Neural cell (in vitro differentiated cells): ENCODE data around the gene BCAP31. TPM values are rescaled to one million over a fixed set of nuclear protein-coding genes. Genes with fewer than 3 reads are reported as not detected.
"Not testable (repeated sequence)": the region's sequence is repeated elsewhere in the genome, so short reads cannot be mapped to it uniquely, and the experiment has no call there.

ENCODE experiments used
- H2AFZ ChIP-seq: fragments of 200-600, 300-800 bp; sonication (generic), shearing (Covaris generic); 2 replicates; pipeline ENCODE4 v1.6.0; 2014; ENCODE audit warnings: low read depth, mild to moderate bottlenecking, antibody characterized with exemption, low read length, moderate library complexity
- H3F3A ChIP-seq: fragments of 200-600 bp; shearing (Covaris generic); 2 replicates; pipeline ENCODE4 v1.6.1; 2016; ENCODE audit warnings: mild to moderate bottlenecking, moderate library complexity, mixed read lengths, antibody characterized with exemption, low read length; ENCODE audit not compliant: insufficient read depth, poor library complexity, severe bottlenecking
- H3K27ac ChIP-seq: fragments of 200-600, 300-800 bp; sonication (generic), shearing (Covaris generic); 2 replicates; pipeline ENCODE4 v1.5.1; 2014; ENCODE audit warnings: mild to moderate bottlenecking, low read length, moderate library complexity
- H3K27me3 ChIP-seq: fragments of 300-800, 200-600 bp; sonication (generic), shearing (Covaris generic); 2 replicates; pipeline ENCODE4 v1.6.0; 2014; ENCODE audit warnings: mild to moderate bottlenecking, low read depth, low read length, moderate library complexity; ENCODE audit not compliant: insufficient read depth
- H3K36me3 ChIP-seq: fragments of 300-800, 200-600 bp; sonication (generic), shearing (Covaris generic); 2 replicates; pipeline ENCODE4 v1.5.1; 2014; ENCODE audit warnings: mild to moderate bottlenecking, antibody characterized with exemption, low read length, moderate library complexity; ENCODE audit not compliant: insufficient read depth
- H3K4me2 ChIP-seq: fragments of 300-800, 200-600 bp; sonication (generic), shearing (Covaris generic); 2 replicates; pipeline ENCODE4 v1.6.0; 2014; ENCODE audit warnings: mild to moderate bottlenecking, low read length
- H3K4me3 ChIP-seq: fragments of 300-800, 200-600 bp; sonication (generic), shearing (Covaris generic); 2 replicates; pipeline ENCODE4 v1.5.1; 2014; ENCODE audit warnings: mild to moderate bottlenecking, low read length, moderate library complexity
- H3K79me2 ChIP-seq: fragments of 200-600 bp; shearing (Covaris generic); replicated peaks from 2 replicates; pipeline ENCODE4 v1.6.0; 2014; ENCODE audit warnings: mild to moderate bottlenecking, low read length, moderate library complexity; ENCODE audit not compliant: insufficient read depth
- H3K9ac ChIP-seq: fragments of 300-800, 200-600 bp; sonication (generic), shearing (Covaris generic); 2 replicates; pipeline ENCODE4 v1.6.1; 2016; ENCODE audit warnings: mild to moderate bottlenecking, low read length, mixed read lengths
- H3K9me2 ChIP-seq: fragments of 200-600 bp; shearing (Covaris generic); 2 replicates; pipeline ENCODE4 v1.6.1; 2016; ENCODE audit warnings: mild to moderate bottlenecking, low read length, mixed read lengths; ENCODE audit not compliant: insufficient read depth
- H3K9me3 ChIP-seq: fragments of 200-600, 300-800 bp; sonication (generic), shearing (Covaris generic); 2 replicates; pipeline ENCODE4 v1.6.1; 2016; ENCODE audit warnings: mild to moderate bottlenecking, mixed run types, low read length, moderate library complexity, mixed read lengths
- H4K20me1 ChIP-seq: fragments of 200-600 bp; shearing (Covaris generic); 2 replicates; pipeline ENCODE4 v1.6.1; 2016; ENCODE audit warnings: mild to moderate bottlenecking, mixed run types; ENCODE audit not compliant: insufficient read depth
- CTCF ChIP-seq: fragments of 450-650 bp; IDR thresholded peaks from 2 replicates; pipeline ENCODE4 v1.5.1; 2014; ENCODE audit warnings: antibody characterized with exemption, mild to moderate bottlenecking, moderate library complexity; ENCODE audit not compliant: poor library complexity, severe bottlenecking
- EP300 ChIP-seq: fragments of 450-650 bp; conservative IDR thresholded peaks from 2 replicates; pipeline ENCODE4 v1.6.1; 2014; ENCODE audit warnings: antibody characterized with exemption, mild to moderate bottlenecking, moderate library complexity; ENCODE audit not compliant: poor library complexity, severe bottlenecking
- EZH2 ChIP-seq: fragments of 200-600, 300-800 bp; shearing (Covaris generic), sonication (generic); IDR thresholded peaks from 2 replicates; pipeline ENCODE4 v1.6.1; 2014; ENCODE audit warnings: antibody characterized with exemption, low read length, borderline replicate concordance, mild to moderate bottlenecking; ENCODE audit not compliant: insufficient read depth, poor library complexity, severe bottlenecking
- MXI1 ChIP-seq: fragments of 450-650 bp; conservative IDR thresholded peaks from 2 replicates; pipeline ENCODE4 v1.6.1; 2014; ENCODE audit warnings: antibody characterized with exemption, mild to moderate bottlenecking; ENCODE audit not compliant: poor library complexity, severe bottlenecking
- POLR2AphosphoS5 ChIP-seq: IDR thresholded peaks from 2 replicates; pipeline ENCODE4 v1.6.1; 2012
- RAD21 ChIP-seq: fragments of 450-650 bp; conservative IDR thresholded peaks from 2 replicates; pipeline ENCODE4 v1.6.1; 2014; ENCODE audit warnings: antibody characterized with exemption, mild to moderate bottlenecking, moderate library complexity
- SMC3 ChIP-seq: fragments of 450-650 bp; conservative IDR thresholded peaks from 2 replicates; pipeline ENCODE4 v1.6.1; 2014; ENCODE audit warnings: antibody characterized with exemption, mild to moderate bottlenecking, moderate library complexity; ENCODE audit not compliant: poor library complexity
- TAF1 ChIP-seq: IDR thresholded peaks from 2 replicates; pipeline ENCODE4 v1.6.1; 2012; ENCODE audit warnings: low read depth
- polyA plus RNA-seq: library from polyadenylated mRNA; depleted of rRNA; stranded (reverse); fragments of >200 nt; gene quantifications from 2 replicates; pipeline ENCODE4 v1.2.3, GENCODE V29; 2014
- TF ChIP-seq, protein P1 (sequence below): IDR thresholded peaks from 2 replicates; pipeline ENCODE4 v1.6.1; 2012; ENCODE audit warnings: borderline replicate concordance

The BCAP31 gene
- polyA plus RNA-seq, 1 donor from 2014 or later, result 182 TPM

DNA sequence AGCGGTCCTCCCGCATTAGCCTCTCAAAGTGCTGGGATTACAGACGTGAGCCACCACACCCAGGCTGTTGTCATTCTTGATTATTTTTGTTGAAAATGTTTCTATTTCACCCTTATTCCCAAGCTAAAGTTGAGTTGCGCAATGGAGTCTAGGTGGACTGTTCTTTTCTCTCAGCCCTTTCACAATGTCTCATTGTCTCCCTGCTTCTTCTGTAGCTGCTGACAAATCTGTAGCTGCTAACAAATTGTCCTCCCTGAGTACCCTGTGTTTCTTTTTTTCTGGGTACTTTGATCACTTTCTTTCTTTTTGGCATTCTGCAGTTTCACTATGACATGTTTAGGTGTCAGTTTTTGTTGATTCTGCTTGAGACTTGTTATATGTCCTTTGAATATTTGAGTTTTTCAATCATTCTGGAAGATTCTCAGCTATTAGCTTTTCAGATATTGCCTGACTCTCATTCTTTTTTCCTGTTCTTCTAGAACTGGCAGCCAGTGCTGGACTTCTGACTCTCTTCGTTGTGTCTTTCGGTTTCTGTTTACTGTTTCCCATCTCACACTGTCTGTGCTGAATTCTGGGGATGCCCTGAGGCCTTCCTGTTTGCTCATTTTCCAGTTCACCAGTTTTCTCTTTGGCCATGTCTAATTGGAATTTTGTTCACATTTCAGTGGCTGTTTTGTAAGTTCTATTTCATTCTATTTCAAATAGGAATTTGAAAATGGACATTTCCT lies 7.1 kb upstream of the BCAP31 start:
- Histone ChIP-seq H4K20me1 (no peaks in the 10 kb centered on the region), H3K27me3 (no peaks in the 10 kb centered on the region), H3K9me3 (no peaks in the 10 kb centered on the region), H2AFZ (no peak overlapping the region), H3K36me3 (no peaks in the 10 kb centered on the region), H3K27ac (no peak overlapping the region), H3K9me2 (no peaks in the 10 kb centered on the region), H3K4me2 (no peak overlapping the region), H3F3A (no peaks in the 10 kb centered on the region), H3K79me2 (no peaks in the 10 kb centered on the region), H3K9ac (no peak overlapping the region), H3K4me3 (no peak overlapping the region)
- no peak for TF ChIP-seq EP300
- no peak for TF ChIP-seq SMC3
- no peak for TF ChIP-seq TAF1
- TF ChIP-seq CTCF, result no peak
- no peak for TF ChIP-seq EZH2
- TF ChIP-seq POLR2AphosphoS5, result no peak
- no peak for TF ChIP-seq RAD21
- TF ChIP-seq, protein P1, sequence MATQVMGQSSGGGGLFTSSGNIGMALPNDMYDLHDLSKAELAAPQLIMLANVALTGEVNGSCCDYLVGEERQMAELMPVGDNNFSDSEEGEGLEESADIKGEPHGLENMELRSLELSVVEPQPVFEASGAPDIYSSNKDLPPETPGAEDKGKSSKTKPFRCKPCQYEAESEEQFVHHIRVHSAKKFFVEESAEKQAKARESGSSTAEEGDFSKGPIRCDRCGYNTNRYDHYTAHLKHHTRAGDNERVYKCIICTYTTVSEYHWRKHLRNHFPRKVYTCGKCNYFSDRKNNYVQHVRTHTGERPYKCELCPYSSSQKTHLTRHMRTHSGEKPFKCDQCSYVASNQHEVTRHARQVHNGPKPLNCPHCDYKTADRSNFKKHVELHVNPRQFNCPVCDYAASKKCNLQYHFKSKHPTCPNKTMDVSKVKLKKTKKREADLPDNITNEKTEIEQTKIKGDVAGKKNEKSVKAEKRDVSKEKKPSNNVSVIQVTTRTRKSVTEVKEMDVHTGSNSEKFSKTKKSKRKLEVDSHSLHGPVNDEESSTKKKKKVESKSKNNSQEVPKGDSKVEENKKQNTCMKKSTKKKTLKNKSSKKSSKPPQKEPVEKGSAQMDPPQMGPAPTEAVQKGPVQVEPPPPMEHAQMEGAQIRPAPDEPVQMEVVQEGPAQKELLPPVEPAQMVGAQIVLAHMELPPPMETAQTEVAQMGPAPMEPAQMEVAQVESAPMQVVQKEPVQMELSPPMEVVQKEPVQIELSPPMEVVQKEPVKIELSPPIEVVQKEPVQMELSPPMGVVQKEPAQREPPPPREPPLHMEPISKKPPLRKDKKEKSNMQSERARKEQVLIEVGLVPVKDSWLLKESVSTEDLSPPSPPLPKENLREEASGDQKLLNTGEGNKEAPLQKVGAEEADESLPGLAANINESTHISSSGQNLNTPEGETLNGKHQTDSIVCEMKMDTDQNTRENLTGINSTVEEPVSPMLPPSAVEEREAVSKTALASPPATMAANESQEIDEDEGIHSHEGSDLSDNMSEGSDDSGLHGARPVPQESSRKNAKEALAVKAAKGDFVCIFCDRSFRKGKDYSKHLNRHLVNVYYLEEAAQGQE, result no peak
- TF ChIP-seq MXI1, result no peak

GRCh38 chrX:153730115-153730514 lies 5.9 kb upstream of the BCAP31 start:
- not testable (repeated sequence) for H2AFZ ChIP-seq, H3F3A ChIP-seq, H3K9ac ChIP-seq, H3K4me3 ChIP-seq, H3K27ac ChIP-seq, H3K79me2 ChIP-seq, H4K20me1 ChIP-seq, H3K27me3 ChIP-seq, H3K9me3 ChIP-seq, H3K36me3 ChIP-seq, H3K9me2 ChIP-seq, H3K4me2 ChIP-seq
